Activated T-cell treated with anti-CD3 and anti-CD28 coated beads for 24 hours (primary cell): ENCODE data around the gene EPS8L2.

Source experiments
- DNase-seq: peaks from one replicate; pipeline ENCODE4 v3.0.0-alpha.2; 2020; ENCODE audit warnings: low read depth

EPS8L2 gene

DNA sequence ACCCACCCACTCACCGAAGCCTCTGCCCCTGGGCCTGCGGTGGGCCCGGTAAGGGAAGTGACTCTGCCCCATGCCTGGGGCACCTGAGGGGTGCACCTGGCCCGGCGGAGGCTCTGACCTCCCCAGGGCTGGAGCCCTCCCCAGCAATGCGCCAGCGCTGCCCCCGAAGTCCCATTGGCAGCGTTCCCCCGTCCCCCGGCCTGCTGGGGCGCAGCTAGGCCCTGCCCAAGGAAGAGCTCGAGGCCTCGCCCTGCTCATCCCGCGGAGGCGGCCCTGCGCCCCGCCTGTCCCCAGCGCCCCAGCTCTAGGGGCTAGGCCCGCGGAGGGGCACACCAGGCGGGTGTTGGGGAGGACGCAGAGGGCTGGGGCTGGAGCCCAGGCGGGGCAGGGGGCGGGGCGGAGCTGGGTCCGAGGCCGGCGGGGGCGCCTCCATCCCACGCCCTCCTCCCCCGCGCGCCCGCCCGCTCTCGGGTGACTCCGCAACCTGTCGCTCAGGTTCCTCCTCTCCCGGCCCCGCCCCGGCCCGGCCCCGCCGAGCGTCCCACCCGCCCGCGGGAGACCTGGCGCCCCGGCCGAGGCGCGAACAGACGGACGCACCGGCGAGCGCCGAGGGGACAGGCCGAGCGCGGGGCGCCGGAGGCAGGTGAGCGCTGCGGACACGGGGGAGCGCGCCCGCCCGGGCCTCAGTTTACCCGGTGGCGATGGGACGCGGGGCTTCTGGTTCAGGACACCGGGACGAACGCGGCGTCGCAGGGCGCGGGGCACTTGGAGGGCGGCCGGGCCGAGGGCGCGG, at the start of gene EPS8L2:
Gene EPS8L2 (plus strand): TSS at position 586 of the 793 bp plus-strand sequence. CDS start 3,177 bp downstream, outside the sequence.
- DNase-seq, result no peak

DNA sequence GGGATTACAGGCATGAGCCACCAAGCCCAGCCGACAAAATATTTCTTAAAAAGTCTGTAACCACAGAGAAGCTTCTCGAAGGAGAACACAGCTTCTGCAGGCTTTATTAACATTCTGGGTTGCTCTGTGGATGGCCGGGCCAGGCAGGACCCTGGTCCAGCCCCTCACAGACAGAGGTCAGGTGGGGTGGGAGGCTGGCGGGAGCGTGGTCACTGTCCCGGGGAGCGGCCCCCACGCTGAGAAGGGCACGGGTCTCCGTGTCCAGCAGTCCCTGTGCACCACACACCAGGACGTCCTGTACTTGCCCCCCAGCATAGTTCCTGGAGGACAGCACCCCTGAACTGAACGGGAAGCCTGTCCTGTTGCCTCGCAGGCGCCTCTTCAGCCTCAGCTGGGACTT, 49.6 kb upstream of the EPS8L2 start:
- no peak for DNase-seq

DNA sequence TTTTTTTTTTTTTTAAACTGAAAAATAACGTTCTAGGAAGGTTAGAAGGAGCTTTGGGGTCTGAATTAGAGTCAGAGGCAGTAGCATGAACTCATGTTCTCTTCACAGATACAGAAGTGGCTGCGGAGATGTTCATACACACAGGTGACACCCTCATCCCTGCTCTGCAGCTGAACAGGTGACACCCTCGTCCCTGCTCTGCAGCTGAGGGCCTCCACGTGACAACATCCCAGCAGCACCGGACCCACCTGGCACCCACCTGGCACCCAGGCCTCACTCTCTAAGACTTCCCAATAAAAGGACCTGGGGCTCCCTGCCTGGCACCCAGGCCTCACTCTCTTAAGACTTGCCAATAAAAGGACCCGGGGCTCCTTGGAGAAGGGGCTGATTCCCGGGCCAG, 49.2 kb upstream of the EPS8L2 start:
- DNase-seq, result no peak

DNA sequence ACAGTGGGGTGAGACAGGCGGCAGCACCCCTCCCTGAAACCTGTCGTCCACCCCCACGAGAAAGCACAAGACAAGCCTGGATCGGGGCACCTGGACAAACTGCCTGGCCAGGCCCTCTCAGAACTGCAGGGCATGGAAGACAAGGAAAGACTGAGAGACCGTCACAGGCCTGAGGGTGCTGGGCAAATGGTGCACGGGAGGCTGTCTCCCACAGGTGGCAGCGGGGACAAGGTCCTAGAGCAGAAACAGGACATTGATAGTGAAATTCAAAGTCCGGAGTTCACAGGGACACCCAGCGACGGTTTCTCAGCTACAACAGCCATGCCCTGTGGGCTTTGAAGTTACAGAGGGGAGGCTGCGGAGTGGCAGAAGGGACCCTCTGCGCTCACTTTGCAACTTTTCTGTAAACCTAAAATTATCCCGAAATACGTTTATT, 48.3 kb upstream of the EPS8L2 start:
- DNase-seq, result no peak

DNA sequence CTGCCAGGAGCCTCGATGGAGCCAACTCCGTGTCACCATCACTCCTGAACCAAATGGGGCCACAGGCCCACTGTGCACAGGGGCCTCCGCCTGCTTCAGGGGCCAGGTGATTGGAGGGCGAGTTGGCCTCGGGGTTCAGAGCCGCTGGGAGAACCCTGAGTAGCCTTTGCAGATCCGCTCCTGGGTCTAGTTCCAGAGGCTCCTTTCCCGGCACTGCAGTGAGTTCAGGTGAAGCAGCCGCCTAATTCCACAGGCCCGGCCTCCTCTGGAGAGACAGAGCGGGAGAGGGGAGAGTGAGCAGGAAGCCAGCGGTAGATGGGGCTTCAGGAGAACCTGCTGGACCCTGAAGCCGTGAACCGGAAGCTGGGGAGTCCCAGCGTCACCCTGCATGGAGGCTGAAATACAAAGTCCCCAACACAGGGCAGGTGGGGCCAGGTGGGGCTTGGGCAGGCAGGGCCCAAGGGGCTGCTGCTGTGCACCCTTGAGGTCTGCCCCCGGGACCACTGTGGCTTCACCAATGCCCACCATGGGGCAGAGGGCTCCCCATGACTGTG, 46.4 kb upstream of the EPS8L2 start:
- no peak for DNase-seq

DNA sequence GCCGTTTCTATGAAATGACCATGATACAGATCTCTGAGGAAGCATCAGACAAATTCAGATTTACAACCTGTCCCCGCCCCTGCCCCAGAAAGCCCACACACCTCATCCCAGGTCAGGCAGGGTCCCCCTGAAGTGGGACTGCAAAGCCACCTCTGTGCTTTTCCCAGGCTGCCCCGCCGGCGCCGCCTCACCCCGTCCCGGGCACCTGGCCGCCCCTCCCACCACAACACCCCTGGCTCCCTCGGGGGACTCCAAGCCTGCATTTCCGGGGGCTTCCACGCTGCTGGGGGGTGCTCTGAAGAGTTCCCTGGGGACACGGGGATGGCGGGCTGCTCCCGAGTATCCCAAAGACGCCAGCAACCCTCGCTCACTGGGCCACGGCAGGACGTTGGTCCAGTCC, 45.8 kb upstream of the EPS8L2 start:
- no peak for DNase-seq

DNA sequence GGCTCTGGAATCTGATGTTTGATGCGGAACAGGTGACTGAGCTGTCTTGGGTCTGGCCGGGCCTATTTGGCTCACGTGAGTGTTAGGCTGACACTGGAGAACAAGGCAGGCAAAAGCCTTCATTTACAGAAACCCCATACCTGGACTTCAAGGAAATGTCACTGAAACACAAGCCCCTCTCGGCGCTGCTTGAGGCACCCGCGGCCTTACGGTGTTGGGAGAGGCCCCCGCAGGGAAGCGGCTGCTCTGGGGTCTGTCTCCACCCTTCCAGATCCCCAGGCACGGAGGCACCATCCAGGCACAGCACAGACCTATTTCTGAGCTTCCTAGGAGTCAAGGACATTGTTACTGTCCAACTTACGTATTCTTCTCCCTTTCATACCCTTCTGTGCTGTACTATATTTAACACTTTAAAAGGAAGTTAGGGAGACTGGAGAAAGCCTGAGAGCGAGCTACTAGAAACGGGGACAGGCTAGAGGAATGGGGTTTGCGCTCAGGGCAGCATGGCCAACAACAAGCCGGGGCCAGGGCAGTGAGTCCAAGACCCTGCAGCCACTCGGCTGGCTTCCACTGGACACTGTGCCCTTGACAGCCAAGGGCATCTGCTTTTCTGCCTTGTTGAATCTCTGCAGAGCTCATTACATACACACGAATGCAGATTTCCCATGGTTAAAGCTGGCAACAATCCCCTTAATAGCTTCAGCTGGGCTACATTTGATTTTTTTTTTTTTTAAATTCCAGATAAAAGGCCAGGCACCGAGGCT, 45.2 kb upstream of the EPS8L2 start:
- no peak for DNase-seq

DNA sequence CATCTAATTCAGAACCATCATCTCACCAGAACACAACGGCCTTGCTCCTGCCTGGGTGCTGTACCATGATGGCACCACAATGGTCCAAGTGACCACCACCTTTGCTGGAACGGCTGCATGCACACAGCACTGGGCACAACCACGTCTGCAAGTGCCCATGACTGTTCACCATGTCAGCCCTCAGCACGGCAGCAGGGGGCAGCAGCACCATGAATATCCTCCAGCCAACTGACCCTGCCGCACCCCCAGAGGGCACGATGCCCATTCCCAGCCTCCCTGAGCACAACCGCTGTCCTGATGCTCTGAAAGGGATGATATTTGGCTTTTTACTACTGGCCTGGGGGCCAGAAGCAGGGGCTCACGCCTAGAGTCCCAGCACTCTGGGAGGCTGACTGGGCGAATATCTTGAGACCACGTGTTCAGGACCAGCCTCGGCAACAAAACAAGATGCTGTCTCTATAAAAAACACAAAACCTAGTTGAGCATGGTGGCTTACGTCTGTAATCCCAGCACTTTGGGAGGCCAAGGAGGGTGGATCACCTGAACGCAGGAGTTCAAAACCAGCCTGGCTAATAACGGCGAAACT, 43.2 kb upstream of the EPS8L2 start:
- DNase-seq, result no peak

DNA sequence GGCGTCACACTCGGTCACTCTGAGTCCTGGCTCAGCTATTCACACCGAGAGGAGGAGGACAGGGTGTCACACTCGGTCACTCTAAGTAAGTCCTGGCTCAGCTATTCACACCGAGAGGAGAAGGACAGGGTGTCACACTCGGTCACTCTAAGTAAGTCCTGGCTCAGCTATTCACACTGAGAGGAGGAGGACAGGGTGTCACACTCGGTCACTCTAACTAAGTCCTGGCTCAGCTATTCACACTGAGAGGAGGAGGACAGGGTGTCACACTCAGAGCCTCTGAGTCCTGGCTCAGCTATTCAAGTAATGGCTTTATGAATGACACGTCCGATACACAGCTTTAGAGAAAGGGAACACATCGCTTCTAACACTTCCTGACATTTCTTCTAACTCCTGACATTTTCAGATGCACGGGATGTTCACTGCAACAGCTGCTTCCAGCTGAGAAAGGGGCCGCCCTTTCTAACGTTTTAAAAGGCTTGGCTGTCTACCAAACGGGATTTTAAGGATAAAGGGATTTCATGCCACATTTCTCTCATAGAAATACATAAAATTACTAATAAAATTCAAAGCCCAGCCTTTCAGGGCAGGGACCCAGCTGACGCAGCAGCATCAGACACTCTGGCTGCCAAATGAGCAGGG, 40.8 kb upstream of the EPS8L2 start:
- DNase-seq, result no peak

DNA sequence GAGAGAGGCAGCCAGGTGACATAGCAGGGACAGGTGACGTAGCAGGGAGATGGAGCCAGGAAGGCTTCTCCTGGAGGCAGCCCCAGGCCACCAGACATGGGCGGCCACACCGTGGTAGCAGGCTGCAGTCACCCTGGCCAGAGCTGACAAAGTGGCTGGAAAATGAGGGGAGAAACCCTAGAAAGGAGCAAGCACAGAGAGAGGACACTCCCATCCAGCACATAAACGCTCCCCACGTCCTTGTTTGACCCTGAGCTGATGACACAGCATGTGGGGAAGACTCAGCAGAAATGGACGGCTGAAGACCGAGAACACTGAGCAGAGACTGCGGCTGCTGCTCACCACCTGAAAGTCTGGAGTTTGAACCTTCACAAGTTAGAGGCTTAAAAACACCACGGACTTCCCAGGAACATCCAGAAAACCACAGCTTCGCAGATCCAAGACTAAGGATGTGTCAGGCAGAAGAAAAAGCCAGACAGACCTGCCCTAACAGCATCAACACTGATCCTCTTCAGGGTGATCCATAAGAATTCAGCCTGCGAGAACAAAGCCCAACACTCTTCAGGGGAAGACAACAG, 40.2 kb upstream of the EPS8L2 start:
- no peak for DNase-seq

DNA sequence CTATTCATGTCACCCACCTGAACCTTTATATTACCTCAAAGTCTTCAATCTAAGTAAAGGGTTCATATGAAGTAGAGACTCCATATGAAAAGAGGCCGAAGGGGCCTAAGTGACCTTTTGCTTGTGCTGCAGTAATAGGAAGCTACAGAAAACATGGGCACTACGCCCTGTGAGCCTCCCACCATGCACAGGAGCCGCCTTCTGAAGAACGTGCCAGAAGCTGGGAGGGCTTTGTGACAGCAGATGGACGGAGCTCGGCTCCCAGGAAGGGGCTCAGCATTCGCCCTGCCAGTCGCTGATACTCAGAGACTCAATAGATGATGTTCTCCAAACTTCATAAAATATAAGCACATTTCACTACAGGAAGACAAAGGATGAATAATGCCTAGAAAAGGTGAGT, 32.2 kb upstream of the EPS8L2 start:
- DNase-seq, result no peak

DNA sequence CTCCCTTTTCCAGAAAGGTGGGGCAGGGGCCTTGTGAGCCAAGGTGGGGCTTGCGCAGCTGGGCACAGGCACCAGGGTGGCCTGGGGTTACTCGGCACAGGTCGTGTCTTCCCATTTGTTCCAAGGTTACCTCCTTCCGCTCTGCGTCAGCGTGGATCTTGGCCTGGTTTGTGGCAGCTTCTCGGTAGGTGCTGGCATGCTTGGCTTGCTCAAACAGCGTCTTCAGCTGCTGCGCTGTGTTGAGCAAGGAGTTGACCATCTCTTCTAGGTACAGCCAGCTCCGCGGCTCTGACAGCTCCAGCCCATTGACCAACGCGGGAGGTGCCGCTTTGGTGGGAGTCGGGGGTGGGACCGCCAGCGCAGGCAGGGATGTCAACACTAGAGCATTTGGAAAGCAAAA, 31.6 kb upstream of the EPS8L2 start:
- no peak for DNase-seq

DNA sequence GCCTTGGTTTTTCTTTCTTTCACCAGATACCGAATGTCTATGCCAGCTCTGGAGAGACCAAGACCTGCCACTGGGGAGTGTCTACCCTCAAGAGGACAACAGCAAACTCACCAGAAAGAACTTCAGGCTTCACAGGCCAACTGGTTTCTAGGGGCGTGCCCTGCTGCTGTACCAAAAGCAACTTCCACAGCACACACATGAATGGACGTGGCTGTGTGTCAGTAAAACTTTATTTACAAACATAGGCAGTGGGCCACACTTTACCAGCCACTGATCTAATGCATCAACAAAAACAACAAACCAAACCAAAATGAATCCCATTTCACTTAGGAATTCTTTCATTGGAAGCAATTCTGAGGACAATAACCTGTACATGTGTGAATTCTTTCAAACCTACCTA, 27.7 kb upstream of the EPS8L2 start:
- no peak for DNase-seq

DNA sequence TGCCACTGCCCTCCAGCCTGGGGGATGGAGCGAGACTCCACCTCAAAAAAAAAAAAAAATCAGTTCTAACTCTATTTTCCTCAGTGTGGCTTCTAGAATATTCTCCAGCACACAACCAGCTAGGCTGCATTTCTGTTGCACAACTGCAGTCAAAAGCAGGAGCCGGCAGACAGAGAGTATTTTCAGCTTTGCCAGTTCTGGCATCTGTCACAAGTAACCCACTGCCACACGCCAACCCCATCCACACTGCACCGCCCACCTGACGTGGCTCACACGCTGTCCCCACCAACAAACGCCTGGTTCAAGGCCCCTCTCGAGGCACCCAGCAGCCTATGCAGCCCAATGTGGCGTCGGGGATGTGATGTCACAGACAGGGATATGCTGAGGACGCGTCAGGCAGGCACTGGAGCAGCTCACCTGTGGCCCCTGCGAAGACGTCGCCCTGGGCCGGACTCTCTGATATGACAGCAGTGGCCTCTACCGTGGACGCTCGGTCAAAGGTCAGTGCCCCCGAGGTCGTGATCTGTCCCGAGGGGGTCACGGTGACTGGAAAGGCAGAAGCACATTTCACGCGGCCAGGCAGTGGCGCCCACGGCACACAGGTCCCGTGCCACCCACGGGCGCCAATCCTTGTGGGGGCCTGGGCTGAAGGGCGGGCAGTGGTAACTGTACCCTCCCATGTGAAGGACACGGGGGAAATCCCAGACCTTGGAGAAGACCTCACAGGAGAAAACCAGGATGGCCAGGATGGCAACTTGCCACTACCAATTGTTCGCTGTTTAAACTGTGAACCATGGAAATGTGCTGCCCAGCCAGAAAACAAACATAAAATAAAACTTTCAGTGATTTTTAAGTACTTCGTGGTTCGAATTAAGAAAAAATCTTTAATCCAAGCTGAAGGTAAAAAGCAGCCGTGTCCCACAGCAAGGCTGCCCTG, 26.5 kb upstream of the EPS8L2 start:
- no peak for DNase-seq

DNA sequence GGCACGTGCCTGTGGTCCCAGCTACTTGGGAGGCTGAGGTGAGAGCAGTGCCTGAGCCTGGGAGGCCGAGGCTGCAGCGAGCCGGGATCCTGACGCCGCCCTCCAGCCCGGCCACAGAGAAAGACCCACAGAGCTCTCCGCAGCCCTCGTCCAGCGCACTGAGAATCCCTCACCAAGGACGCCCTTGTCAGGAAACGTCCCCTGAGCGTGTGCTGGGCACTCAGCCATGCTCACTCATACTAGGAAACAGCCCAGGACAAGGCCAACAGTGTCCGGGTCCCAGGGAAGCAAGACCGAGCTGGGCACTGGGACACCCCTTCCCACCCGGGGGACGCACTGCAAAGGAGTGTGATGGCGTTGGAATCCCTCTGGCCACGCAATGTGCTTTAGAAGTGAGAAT, 25.6 kb upstream of the EPS8L2 start:
- no peak for DNase-seq

DNA sequence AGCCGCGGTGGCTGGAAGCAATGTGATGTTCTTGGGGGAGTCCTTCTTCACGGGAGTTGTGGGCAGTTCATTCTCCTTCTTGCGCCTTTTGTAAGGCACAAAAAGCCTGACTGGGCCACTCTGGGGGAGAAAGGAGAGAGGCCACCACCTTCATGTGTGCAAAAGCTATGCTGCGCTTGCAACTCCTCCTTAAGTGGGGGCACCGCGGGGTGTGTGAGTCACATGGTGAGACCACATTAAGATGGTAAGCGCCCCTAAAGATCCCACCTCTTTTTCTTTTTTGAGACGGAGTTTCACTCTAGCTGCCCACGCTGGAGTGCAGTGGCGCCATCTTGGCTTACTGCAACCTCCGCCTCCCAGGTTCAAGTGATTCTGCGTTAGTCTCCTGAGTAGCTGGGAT, 25.1 kb upstream of the EPS8L2 start:
- DNase-seq, result no peak

DNA sequence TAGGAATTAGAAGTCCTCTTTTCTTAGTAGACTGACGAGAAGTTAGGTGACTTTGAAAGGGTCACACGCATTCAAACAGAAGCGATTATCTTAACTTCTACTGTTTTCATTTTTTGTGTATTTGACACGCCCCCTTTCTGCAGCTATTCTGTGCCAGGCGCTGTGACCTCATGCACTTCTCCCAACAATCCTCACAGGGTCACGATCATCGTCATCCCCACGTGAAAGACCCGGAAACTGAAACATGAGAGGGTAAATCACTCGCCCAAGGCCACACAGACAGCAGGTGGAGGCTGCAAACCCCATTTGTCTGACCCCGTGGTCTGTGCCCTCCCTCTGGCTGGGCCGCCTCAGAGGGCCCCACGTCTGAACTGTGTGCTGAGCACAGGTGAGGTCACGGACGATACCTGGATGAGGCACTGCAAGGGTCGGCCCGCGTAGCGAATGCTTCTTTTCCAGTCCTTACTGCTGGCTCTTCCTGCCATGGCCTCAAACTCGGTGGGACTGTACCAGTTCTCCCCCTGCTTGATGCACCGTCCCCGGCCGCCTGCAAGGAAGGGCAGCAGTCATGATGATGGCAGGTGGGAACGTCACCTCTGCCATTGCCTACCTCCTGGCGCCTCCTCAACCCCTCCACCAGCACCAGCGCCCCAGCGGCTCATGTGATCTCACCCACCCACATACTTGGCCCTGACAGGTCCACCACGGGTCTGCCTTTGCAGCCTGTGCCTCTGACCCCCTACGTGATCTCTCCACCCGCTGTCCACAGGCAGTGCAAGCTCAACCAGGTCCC, 19.4 kb upstream of the EPS8L2 start:
- no peak for DNase-seq

DNA sequence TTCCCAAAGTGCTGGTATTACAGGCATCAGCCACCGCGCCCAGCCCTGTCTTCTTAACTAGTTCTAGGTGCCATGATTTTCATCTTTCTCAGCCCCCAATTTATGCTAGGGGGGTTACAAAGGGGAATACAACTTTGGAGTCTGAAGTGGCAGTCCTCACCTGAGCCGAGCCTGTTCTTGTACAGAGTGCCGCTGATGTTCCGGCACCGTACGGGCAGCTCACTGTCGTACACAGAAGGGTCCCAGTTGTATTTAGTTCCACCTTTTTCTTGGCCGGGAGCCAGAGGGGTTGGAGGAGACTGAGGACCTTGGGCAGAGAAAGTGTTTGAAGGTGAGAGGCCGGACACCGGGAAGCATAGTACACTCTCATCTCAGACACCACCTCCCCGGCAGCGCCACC, 18.3 kb upstream of the EPS8L2 start:
- no peak for DNase-seq

DNA sequence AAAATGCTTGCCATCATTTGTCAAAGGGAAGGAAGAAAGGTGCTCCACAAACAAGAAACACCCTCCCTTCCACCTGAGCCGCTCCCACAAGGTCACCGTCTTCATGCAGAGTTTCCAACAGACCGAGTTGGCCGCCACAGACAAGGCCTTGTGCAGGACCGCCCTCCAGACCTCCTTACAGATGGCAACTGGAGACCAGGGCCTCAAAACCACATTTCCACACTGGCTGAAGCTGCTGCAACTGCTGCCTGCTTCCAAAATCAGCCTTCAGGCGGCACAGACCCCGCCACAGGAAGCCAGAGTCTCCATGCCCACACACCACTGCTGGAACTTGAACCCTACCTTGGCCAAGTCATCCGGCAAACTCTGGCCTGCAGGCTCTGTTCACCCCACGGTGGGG, 17.4 kb upstream of the EPS8L2 start:
- no peak for DNase-seq

DNA sequence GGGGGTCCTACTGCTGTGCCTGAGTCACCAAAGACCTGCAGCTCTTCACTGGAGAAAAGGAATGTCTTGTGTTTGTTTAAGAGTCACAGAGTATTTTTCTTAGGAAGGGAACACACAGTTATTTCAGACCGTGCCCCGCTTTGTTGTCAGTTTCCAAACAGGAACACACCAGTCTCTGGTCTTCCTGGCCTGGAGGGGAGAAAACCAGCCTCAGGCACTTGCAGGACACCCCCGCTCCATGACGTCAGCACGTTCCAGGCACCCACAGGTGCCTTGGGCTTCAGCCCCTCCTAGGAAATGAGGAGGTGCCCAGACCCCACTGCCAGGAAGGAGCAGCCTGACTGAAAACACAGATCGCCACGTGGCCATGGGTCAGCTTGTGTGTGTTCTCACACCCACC, 16.4 kb upstream of the EPS8L2 start:
- DNase-seq, result no peak
